ENCODE data around the gene UBE2D2. TPM values are rescaled to one million over a fixed set of nuclear protein-coding genes. Genes with fewer than 3 reads are reported as not detected.

The UBE2D2 gene
- 101 and 110 TPM in 2 replicates for total RNA-seq

GRCh38 chr5:139560752-139561654 lies at the start of gene UBE2D2:
UBE2D2 (plus strand) TSS chr5:139561339; CDS start chr5:139561792, 453 bp downstream.

DNA sequence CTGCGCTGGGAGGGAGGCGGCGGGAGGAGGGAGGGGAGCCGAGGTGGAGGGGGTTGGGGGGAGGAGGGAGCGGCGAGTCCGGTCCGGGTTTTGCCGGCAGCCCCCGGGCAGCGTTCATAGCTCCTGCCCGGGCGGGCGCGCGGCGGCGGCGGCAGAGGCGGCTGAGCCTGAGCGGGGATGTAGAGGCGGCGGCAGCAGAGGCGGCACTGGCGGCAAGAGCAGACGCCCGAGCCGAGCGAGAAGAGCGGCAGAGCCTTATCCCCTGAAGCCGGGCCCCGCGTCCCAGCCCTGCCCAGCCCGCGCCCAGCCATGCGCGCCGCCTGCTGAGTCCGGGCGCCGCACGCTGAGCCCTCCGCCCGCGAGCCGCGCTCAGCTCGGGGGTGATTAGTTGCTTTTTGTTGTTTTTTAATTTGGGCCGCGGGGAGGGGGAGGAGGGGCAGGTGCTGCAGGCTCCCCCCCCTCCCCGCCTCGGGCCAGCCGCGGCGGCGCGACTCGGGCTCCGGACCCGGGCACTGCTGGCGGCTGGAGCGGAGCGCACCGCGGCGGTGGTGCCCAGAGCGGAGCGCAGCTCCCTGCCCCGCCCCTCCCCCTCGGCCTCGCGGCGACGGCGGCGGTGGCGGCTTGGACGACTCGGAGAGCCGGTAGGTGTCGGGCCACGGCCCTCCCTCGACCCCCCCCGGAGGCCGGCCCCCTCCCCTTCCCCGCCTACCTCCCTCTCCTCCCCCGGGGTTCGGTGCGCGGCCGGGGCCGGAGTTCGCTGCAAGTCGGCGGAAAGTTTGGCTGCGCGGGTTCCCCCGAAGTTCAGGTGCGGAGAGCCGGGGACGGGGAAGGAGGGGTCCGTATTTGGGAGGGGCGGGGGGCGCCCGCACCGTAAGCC lies 87.3 kb downstream of the UBE2D2 start, which contains the start of gene CXXC5:
Gene CXXC5 (plus strand): TSS at position 145 of the 877 bp plus-strand sequence. CDS start 32,175 bp downstream, outside the sequence.

Other genes with a start within 250 kb of the UBE2D2 start
- gene PAIP2, start 219.5 kb upstream of the UBE2D2 start, total RNA-seq: 38.3 and 51.0 TPM in 2 replicates
- not detected in 2 replicates for gene SLC23A1, start 178.0 kb upstream of the UBE2D2 start, total RNA-seq
- gene MZB1, start 171.4 kb upstream of the UBE2D2 start, total RNA-seq: not detected in 2 replicates
- 2.5 and 3.6 TPM in 2 replicates for gene PROB1, start 166.2 kb upstream of the UBE2D2 start, total RNA-seq
- gene SPATA24, start 157.2 kb upstream of the UBE2D2 start, total RNA-seq: 4.6 and 7.8 TPM in 2 replicates
- gene DNAJC18, start 121.8 kb upstream of the UBE2D2 start, total RNA-seq: 3.6 and 3.7 TPM in 2 replicates
- 547 and 613 TPM in 2 replicates for gene ECSCR, start 98.6 kb upstream of the UBE2D2 start, total RNA-seq
- not detected in 2 replicates for gene SMIM33, start 90.3 kb upstream of the UBE2D2 start, total RNA-seq
- 82.1 and 120 TPM in 2 replicates for gene STING1, start 78.6 kb upstream of the UBE2D2 start, total RNA-seq
- 6.0 and 7.9 TPM in 2 replicates for gene CXXC5, start 87.0 kb downstream of the UBE2D2 start, total RNA-seq
- not detected in 2 replicates for gene PSD2, start 234.5 kb downstream of the UBE2D2 start, total RNA-seq